HCT116 (cell line): ENCODE measurements around the gene SEM1. TPM values are rescaled to one million over a fixed set of nuclear protein-coding genes. Genes with fewer than 3 reads are reported as not detected.

Experiments
- ATAC-seq: fragments of 200-7000 bp; cut with Tn5 transposase; 2 replicates; pipeline ENCODE4 v1.9.1; 2020; ENCODE audit warnings: mild to moderate bottlenecking, moderate library complexity
- BruUV-seq: library from RNA; stranded (reverse); fragments of 400-500 nt; replicated peaks from 2 replicates; lab custom pipeline; 2021; lab: Mats Ljungman, UMichigan
- CTCF ChIA-PET: fragments of 300-600 bp; sonication (Branson Sonifier 250); formaldehyde crosslinking; loops from one replicate; lab custom pipeline; 2021; ENCODE audit warnings: antibody characterized with exemption; lab: Charles Lee
- POLR2A ChIA-PET: fragments of 300-600, 350-600 bp; sonication (Branson Sonifier 250); formaldehyde crosslinking; loops from one replicate; lab custom pipeline; 2021; ENCODE audit warnings: antibody characterized with exemption; lab: Charles Lee
- RAD21 ChIA-PET, 2 experiments: fragments of 300-600 bp; sonication (Branson Sonifier 250); formaldehyde crosslinking; loops; one replicate each; lab custom pipeline; 2023; ENCODE audit warnings: low total read pairs in 2 of 2; ENCODE audit not compliant: uncharacterized antibody in 2 of 2, unreplicated experiment in 2 of 2, low non-redundant PET in 1 of 2; lab: Charles Lee
- DNase-seq: peaks from one replicate; pipeline ENCODE4 v3.0.0-alpha.2; 2010; ENCODE audit warnings: low read depth, low spot score
- H2AFZ ChIP-seq: fragments of 200-600 bp; shearing (Covaris generic), sonication (generic); 2 replicates; pipeline ENCODE4 v1.6.1; 2017; ENCODE audit warnings: low read depth, mixed run types, mixed read lengths, antibody characterized with exemption, low read length; ENCODE audit not compliant: poor library complexity, severe bottlenecking
- H3K27ac ChIP-seq: 2 replicates; pipeline ENCODE4 v1.5.1; 2012; ENCODE audit warnings: low read depth, low read length
- H3K27me3 ChIP-seq: fragments of 200-600 bp; sonication (generic); 2 replicates; pipeline ENCODE4 v1.6.1; 2016; ENCODE audit warnings: mixed run types, low read length, mixed read lengths; ENCODE audit not compliant: insufficient read depth
- H3K36me3 ChIP-seq, 2 experiments: fragments of 200-500 bp in 1 of 2; fragments of 200-600 bp in 1 of 2; sonication (Bioruptor generic) in 1 of 2; sonication (generic) in 1 of 2; 2 replicates each; pipeline versions ENCODE4 v1.5.1 to v1.6.1; 2014 to 2016; ENCODE audit warnings: low read length in 2 of 2, inconsistent platforms in 1 of 2, mixed read lengths in 1 of 2, mixed run types in 1 of 2; ENCODE audit not compliant: insufficient read depth in 2 of 2, control insufficient read depth in 1 of 2
- H3K4me1 ChIP-seq, 2 experiments: fragments of 200-600 bp in 1 of 2; sonication (generic) in 1 of 2; 2 replicates each; pipeline versions ENCODE4 v1.5.1 to v1.6.1; 2012 to 2017; ENCODE audit warnings: low read length in 2 of 2, inconsistent platforms in 1 of 2, mild to moderate bottlenecking in 1 of 2, mixed read lengths in 1 of 2, mixed run types in 1 of 2, moderate library complexity in 1 of 2; ENCODE audit not compliant: insufficient read depth in 2 of 2, control insufficient read depth in 1 of 2
- H3K4me2 ChIP-seq: fragments of 200-600 bp; sonication (generic); 2 replicates; pipeline ENCODE4 v1.6.1; 2017; ENCODE audit warnings: mixed run types, low read length, mixed read lengths
- H3K4me3 ChIP-seq, 2 experiments: fragments of 200-600 bp in 1 of 2; sonication (generic) in 1 of 2; replicated peaks in 1 of 2; 2 replicates each; pipeline ENCODE4 v1.5.1; 2011 to 2016; ENCODE audit warnings: low read length in 2 of 2, control low read depth in 1 of 2, low read depth in 1 of 2, mild to moderate bottlenecking in 1 of 2, mixed read lengths in 1 of 2, mixed run types in 1 of 2
- H3K79me2 ChIP-seq: fragments of 200-600 bp; sonication (generic); 2 replicates; pipeline ENCODE4 v1.6.1; 2017; ENCODE audit warnings: mild to moderate bottlenecking, mixed run types, low read length, moderate library complexity, mixed read lengths; ENCODE audit not compliant: insufficient read depth
- H3K9ac ChIP-seq: fragments of 200-600 bp; sonication (generic); 2 replicates; pipeline ENCODE4 v1.6.1; 2016; ENCODE audit warnings: low read length, mixed read lengths
- H3K9me2 ChIP-seq: fragments of 200-600 bp; sonication (generic), shearing (Covaris generic); 2 replicates; pipeline ENCODE4 v1.6.1; 2017; ENCODE audit warnings: mixed run types, mild to moderate bottlenecking, moderate library complexity; ENCODE audit not compliant: insufficient read depth
- H3K9me3 ChIP-seq, 2 experiments: fragments of 200-500 bp in 1 of 2; fragments of 200-600 bp in 1 of 2; sonication (Bioruptor generic) in 1 of 2; sonication (generic) in 1 of 2; 2 replicates each; pipeline ENCODE4 v1.6.1; 2014 to 2017; ENCODE audit warnings: low read length in 2 of 2, mixed read lengths in 2 of 2, inconsistent platforms in 1 of 2, low read depth in 1 of 2, mild to moderate bottlenecking in 1 of 2, mixed run types in 1 of 2, moderate library complexity in 1 of 2; ENCODE audit not compliant: control insufficient read depth in 1 of 2, insufficient read depth in 1 of 2
- H4K20me1 ChIP-seq: fragments of 200-600 bp; sonication (generic), shearing (Covaris generic); 2 replicates; pipeline ENCODE4 v1.6.1; 2017; ENCODE audit warnings: mixed run types, mild to moderate bottlenecking, moderate library complexity; ENCODE audit not compliant: insufficient read depth
- CBX3 ChIP-seq: IDR thresholded peaks from 2 replicates; pipeline ENCODE4 v1.6.1; 2012; ENCODE audit warnings: low read depth
- CEBPB ChIP-seq: IDR thresholded peaks from 2 replicates; pipeline ENCODE4 v1.6.1; 2012; ENCODE audit warnings: low read depth
- CTCF ChIP-seq, 3 experiments: fragments of 200-600 bp in 1 of 3; sonication (generic) in 1 of 3; IDR thresholded peaks in 2 of 3; conservative IDR thresholded peaks in 1 of 3; 2 replicates each; pipeline ENCODE4 v1.5.1; 2012 to 2017; ENCODE audit warnings: low read depth in 2 of 3, low read length in 2 of 3, antibody characterized with exemption in 1 of 3, borderline replicate concordance in 1 of 3, control low read depth in 1 of 3, mild to moderate bottlenecking in 1 of 3, mixed read lengths in 1 of 3, mixed run types in 1 of 3, moderate library complexity in 1 of 3; ENCODE audit not compliant: insufficient read depth in 1 of 3
- EGR1 ChIP-seq: IDR thresholded peaks from 2 replicates; pipeline ENCODE4 v1.6.1; 2012; ENCODE audit warnings: low read depth
- EZH2 ChIP-seq: fragments of 200-600 bp; sonication (generic); IDR thresholded peaks from 2 replicates; pipeline ENCODE4 v1.6.1; 2017; ENCODE audit warnings: antibody characterized with exemption, mixed run types
- EZH2phosphoT487 ChIP-seq: fragments of 200-600 bp; IDR thresholded peaks from 2 replicates; pipeline ENCODE4 v1.6.1; 2018; ENCODE audit warnings: antibody characterized with exemption, borderline replicate concordance
- FOSL1 ChIP-seq: IDR thresholded peaks from 2 replicates; pipeline ENCODE4 v1.6.1; 2012; ENCODE audit warnings: low read depth
- JUND ChIP-seq: IDR thresholded peaks from 2 replicates; pipeline ENCODE4 v1.6.1; 2012
- MAX ChIP-seq: IDR thresholded peaks from 2 replicates; pipeline ENCODE4 v1.6.1; 2012
- POLR2A ChIP-seq: IDR thresholded peaks from 2 replicates; pipeline ENCODE4 v1.7.0; 2011; ENCODE audit warnings: borderline replicate concordance; ENCODE audit not compliant: insufficient read depth, insufficient read length; ENCODE audit errors: extremely low read depth
- RAD21 ChIP-seq: IDR thresholded peaks from 2 replicates; pipeline ENCODE4 v1.6.1; 2012; ENCODE audit warnings: low read depth, mild to moderate bottlenecking
- REST ChIP-seq: IDR thresholded peaks from 2 replicates; pipeline ENCODE4 v1.6.1; 2012; ENCODE audit warnings: low read depth
- SIN3A ChIP-seq: IDR thresholded peaks from 2 replicates; pipeline ENCODE4 v1.6.1; 2012; ENCODE audit warnings: low read depth
- SRF ChIP-seq: IDR thresholded peaks from 2 replicates; pipeline ENCODE4 v1.6.1; 2012; ENCODE audit warnings: low read depth
- TCF7L2 ChIP-seq: IDR thresholded peaks from 2 replicates; pipeline ENCODE4 v1.7.0; 2011; ENCODE audit warnings: borderline replicate concordance, inconsistent platforms; ENCODE audit not compliant: insufficient read depth, insufficient read length; ENCODE audit errors: extremely low read depth
- YY1 ChIP-seq: IDR thresholded peaks from 2 replicates; pipeline ENCODE4 v1.6.1; 2011; ENCODE audit warnings: low read length, low read depth, moderate library complexity, mild to moderate bottlenecking; ENCODE audit not compliant: insufficient replicate concordance; ENCODE audit errors: extremely low read depth
- ZBTB33 ChIP-seq: IDR thresholded peaks from 2 replicates; pipeline ENCODE4 v1.6.1; 2011; ENCODE audit warnings: mild to moderate bottlenecking, low read length, moderate library complexity; ENCODE audit not compliant: insufficient replicate concordance; ENCODE audit errors: extremely low read depth
- ZFX ChIP-seq: fragments of 450-650 bp; IDR thresholded peaks from 2 replicates; pipeline ENCODE4 v1.6.1; 2017
- ZNF274 ChIP-seq: fragments of 200-500 bp; sonication (Bioruptor generic); IDR thresholded peaks from 2 replicates; pipeline ENCODE4 v1.6.1; 2014; ENCODE audit warnings: mild to moderate bottlenecking, low read depth, low read length, inconsistent platforms
- intact Hi-C: fragments of 100-400 bp; cut with micrococcal nuclease; formaldehyde crosslinking; loops from 2 replicates; pipeline ENCODE4 v1.10.0; 2022
- total RNA-seq: library from RNA; stranded (reverse); gene quantifications from one replicate; pipeline ENCODE4 v1.2.1, GENCODE V29; 2021; ENCODE audit not compliant: unreplicated experiment

SEM1 gene
- total RNA-seq, 1 experiment from 2014 or later = 45.7 TPM

GRCh38 chr7:96718107-96719003 lies 8.7 kb upstream of the SEM1 start:
- BruUV-seq = no TSS peak
- POLR2A ChIA-PET = no interaction called here
- intact Hi-C loops = no loop called here
- CTCF ChIA-PET = no interaction called here
- Histone ChIP-seq H3K9me3 (peaks cover 0 to under 1% of the 10 kb centered on the region in 2 experiments; a peak in 1 of 4 replicates), H3K9me2 (no peaks in the 10 kb centered on the region), H3K4me3 (no peak overlapping the region), H3K36me3 (no peaks in the 10 kb centered on the region), H2AFZ (no peak overlapping the region), H3K79me2 (no peaks in the 10 kb centered on the region), H3K27me3 (0 out of 2 replicates have a peak, but pooled peaks cover 15% of the 10 kb centered on the region), H4K20me1 (no peaks in the 10 kb centered on the region), H3K9ac (no peak overlapping the region), H3K4me1 (no peaks in the 10 kb centered on the region), H3K27ac (no peak overlapping the region), H3K4me2 (no peak overlapping the region)
- RAD21 ChIA-PET = no interaction called here
- no peak for TF ChIP-seq CTCF (IDR thresholded peaks at IDR 0.05 in 2 of 3, conservative IDR thresholded peaks at IDR 0.05 in 1 of 3; ENCODE audit: borderline replicate concordance in 1 of 3, insufficient read depth in 1 of 3, low read depth in 2 of 3, low read length in 2 of 3)
- no peak for TF ChIP-seq ZBTB33
- no peak for TF ChIP-seq ZNF274
- TF ChIP-seq RAD21 = no peak
- TF ChIP-seq YY1 = no peak
- TF ChIP-seq JUND = no peak
- no peak for TF ChIP-seq FOSL1
- TF ChIP-seq TCF7L2 = no peak
- TF ChIP-seq EZH2phosphoT487 = no peak
- no peak for TF ChIP-seq MAX
- no peak for TF ChIP-seq REST
- TF ChIP-seq POLR2A = no peak
- no peak for TF ChIP-seq SRF
- TF ChIP-seq EGR1 = no peak
- no peak for TF ChIP-seq EZH2
- no peak for TF ChIP-seq CEBPB
- TF ChIP-seq ZFX = no peak
- no peak for TF ChIP-seq CBX3
- no peak for TF ChIP-seq SIN3A
- DNase-seq (no peak), ATAC-seq (no peak)
